ENCODE results near the gene GIPC1.
"Not testable (repeated sequence)": the region's sequence is repeated elsewhere in the genome, so short reads cannot be mapped to it uniquely, and the experiment has no call there.

The GIPC1 gene

DNA sequence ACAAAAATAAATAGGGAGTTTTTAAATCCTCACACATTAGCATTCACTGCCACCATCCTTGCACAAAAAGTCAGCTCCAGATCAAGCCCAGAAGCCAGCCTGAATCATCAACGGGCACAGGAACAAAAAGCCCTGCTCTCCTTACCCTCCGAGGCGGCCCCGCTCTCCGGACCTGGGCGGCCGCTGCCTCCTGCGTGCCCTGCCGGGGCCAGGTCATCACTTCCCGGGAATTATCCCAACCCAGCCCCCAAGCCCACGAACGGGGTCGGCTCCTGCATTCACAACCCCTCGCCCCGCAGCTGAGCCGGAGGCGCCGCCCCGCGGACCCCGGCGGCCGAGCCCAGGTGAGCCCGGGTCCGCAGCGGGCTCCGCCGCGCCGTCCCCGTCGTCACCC, 21.5 kb upstream of the GIPC1 start:
- DNase-seq, result no peak

DNA sequence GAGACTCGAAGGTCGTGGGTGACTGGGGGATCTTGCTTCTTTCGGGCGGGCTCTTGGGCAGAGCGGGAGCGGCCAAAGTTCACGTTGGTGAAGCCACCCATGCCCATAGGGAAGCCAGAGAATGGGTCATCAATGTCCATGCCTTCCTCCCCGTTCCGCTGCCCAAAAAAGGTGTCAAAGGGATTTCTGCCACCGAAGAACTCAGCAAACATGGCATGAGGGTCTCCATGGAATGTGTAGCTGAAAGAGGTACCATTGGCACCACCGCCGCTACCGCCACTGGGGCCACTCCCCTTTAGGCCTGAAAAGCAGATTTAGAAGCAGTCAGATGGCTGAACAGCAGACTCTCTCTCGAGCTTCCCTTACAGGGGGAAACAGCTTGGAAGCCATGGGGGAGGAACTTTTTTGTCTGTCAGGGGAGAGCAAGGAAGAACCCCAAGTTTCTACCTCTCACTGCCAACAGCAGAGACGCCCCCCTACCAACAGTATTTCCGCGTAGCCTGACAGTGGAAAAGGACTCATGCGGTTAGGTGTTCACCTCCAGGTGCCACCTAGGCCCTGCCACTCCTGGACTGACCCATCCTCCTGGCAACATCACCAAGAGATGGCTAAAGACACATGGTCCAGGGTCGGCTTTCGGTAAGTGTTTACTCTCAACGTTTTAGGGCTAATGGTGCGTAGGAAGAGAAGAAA, 21.0 kb upstream of the GIPC1 start:
- no peak for DNase-seq

DNA sequence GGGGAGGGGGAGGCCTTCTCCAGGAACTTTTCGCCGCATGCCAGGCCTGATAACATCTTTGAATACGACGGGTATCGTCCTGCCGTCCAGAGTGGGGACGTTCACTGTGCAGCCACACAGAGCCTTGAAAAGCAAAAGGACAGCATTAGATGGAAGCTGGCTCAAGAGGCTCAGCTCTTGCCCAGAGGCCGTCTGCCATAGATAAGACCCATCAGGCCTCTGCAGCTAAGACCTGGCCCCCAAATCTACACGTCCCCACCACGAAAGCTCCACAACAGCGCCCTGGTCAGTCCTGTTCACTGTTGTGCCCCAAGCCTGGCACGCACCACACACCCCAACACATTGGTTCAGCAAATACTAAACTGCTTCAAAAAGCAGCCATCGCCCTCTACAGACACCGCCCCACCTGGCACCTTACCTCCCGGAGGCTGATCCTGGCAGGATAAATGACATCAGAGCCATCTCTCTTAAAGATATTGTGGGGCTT, 20.2 kb upstream of the GIPC1 start:
- no peak for DNase-seq

DNA sequence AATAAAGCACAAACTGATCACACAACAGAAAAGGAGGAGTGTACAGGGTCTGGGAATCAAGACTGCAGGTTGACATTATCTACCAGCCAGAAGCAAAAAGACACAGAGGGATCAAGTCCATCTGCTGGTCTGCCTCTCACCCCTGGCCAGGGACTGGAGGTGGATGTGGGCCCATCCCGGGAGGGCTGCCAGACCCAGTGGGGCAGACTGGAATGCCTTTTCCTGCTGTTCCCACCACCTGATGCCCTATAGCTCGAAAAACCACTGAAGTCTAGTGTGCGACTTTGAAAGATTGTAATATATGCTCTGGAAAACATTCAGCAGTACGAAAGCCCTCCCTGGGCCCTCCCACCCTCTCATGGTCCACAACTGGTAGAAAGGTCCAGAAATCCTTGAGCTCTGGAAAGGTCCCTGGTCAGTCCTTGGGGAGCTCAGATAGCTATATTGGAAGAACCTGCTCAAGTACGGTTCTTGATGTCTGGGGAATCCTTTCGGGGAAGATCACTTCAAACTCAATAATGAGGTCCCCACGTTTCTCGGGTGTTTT, 19.6 kb upstream of the GIPC1 start:
- DNase-seq, result no peak

DNA sequence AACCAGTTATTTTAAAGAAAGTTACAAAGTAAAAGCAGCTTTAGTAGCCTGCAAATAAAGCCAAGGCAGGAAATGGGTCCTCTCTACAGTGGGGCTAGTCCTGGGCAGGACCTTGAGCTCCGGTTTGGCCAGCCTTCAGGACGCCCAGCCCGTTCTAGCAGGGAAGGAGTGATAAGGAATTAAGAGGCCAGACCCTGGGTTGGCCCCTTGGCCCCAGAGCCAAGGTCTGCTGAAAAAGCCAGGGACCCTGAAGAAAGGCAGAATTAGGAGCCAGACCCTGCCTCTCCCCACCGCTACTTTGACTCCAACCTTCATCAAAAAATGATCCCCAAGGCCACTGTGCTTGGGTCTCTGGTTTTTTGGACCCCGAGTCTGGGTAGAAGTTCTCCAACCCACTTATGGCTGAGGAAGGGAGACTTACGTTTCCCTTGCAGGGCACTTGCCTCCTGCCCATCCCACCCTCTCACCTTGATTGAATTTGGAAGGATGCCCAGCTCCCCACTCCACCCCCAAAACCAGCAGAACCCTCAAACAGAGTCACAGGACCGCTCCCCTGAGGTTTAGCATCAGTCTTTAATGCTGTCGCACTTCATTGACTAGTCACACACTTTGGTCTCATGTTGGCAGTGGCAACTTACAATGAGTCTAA, 18.4 kb upstream of the GIPC1 start:
- DNase-seq, result no peak

DNA sequence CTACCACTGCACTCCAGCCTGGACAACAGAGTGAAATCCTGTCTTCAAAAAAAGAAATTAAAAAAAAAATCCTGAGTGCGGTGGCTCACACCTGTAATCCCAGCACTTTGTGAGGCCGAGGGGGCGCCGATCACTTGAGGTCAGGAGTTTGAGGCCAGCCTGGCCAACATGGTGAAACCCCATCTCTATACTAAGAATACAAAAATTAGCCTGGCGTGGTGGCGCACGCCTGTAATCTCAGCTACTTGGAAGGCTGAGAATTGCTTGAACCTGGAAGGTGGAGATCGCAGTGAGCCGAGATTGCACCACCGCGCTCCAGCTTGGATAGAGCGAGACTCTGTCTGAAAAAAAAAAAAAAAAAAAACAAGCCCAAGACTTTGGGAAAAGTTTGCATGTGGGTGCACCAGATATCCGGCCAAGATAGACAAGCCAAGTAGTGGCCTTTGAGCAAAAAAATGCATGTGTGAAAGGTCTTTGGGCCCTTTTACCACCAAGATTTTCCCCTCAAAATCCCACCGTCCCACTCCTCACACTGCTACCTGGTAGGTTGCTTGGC, 16.6 kb upstream of the GIPC1 start:
- no peak for DNase-seq

DNA sequence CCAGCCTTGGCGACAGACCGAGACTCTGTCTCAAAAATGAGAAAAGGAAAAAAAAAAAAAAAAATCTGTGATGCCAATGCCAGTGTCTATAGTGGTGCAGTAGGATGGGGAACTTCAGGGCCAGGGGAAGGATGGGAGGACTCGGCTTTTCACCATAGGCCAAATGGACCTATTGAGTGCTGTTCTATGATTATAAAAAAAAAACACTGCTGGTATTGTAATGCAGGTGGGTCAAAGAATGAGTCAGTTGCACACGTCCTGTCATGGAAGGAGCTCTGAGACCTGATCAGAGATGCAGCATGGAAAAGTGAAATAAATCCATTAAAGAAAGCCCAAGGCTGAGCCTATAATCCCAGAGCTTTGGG, 15.3 kb upstream of the GIPC1 start:
- no peak for DNase-seq

DNA sequence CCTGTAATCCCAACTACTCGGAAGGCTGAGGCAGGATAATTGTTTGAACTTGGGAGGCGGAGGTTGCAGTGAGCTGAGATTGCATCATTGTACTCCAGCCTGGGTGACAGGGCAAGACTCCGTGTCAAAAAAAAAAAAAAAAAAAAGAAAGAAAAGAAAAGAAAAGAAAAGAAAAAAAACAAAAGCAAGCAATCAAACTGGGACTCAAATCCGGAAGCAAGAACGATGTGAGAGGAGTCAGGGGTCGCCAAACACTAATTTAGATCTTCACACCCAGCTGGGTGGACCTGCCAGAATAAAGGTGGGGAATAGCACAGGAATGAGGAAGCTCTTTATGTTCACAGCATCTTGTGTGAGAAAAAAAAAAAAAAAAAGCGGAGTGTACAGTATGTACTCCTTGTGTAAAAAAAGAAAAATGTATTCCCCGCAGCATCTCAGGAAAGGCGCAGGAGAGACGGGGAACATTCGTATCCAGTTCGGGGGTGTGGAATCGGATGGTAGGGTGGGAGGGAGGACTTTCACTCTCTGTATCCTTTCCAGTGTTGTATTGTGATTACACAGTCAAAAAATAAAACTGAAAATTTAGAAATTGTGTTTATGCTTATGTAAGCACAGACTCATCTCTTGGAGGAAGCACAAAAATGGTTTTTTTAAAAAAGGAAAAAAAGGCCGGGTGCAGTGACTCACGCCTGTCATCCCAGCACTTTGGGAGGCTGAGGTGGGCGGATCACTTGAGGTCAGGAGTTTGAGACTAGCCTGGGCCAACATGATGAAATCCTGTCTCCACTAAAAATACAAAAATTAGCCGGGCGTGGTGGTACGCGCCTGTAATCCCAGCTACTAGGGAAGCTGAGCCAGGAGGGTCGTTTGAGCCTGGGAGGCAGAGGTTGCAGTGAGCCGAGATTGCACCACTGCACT, 14.6 kb upstream of the GIPC1 start:
- no peak for DNase-seq

DNA sequence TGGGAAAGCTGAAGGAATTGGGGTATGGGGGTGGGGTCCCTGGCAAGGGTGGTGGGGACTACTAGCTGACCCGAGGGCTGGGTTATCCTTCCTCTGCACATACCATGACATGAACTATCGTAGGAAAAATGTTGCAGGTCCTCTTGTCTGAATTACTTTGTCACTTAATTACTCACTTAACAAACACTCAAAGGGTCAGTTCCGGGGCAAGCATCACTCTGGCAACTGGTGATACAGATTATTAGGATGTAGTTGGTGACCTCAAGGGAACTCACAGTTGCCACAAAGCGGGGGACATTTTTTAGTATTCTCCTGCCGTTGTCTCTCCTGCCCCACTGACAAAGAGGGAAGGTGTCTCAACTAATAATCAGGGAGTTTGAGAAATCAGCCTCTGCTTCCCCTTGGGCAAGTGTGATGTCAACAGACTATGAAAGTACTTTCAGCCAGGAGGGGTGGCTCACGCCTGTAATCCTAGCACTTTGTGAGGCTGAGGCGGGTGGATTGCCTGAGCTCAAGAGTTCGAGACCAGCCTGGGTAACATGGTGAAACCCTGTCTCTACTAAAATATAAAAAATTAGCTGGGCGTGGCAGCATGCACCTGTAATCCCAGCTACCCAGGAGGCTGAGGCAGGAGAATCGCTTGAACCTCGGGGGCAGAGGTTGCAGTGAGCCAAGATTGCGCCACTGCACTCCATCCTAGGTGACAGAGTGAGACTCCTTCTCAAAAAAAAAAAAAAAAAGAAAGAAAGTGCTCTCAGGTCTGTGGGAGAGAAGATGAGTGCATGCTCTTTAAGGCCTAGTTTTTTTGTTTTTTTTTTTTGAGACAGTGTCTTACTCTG, 12.0 kb upstream of the GIPC1 start:
- no peak for DNase-seq

DNA sequence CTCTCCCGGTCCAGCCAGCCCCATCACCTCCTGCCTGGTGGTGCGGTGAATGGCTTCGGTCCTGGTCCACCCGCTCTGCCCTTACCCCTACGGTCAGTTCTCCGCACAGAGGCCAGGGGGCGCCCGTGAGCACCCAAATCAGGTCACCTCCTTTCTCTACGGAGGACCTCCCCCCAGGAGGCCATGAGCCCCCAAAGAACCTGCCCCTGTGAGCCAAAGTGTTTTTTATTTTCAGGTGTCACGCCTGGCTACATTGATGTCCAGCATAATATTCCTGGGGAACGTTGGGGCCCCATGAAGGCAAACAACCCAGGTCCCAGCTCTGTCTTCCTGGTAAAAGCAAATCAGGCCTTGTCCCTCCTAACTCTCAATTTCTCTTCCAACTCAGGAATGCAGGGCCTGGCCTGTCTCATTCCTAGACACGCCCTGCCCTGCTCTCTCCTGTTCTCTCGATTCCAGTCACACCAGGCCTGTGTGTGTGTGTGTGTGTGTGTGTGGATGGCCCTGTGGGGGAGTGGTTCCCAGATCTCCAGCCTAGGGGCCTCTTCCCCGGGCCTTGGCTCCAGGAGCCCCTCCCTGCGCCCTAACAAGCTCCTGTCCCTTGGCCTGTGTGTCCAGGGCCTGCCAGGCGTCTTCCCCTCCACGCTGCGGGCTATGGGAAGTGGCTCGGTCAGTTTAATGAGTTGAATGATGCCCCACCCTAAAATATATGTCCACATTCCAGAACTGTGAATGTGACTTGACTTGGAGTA, 9.7 kb upstream of the GIPC1 start:
- no peak for DNase-seq

DNA sequence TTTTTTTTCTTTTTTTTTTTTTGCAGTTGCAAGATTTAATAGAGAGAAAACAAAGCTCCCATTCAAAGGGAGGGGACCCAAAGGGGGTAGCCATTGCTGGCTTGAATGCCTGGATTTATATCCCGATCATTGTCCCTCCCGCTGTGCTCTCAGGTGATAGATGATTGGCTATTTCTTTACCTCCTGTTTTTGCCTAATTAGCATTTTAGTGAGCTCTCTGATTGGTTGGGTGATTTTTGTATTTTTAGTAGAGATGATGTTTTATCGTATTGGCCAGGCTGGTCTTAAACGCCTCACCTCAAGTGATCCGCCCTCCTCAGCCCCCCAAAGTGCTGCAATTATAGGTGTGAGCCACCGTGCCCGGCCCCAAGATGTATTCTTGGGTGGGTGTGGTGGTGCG, 8.6 kb upstream of the GIPC1 start:
- DNase-seq, result not testable (repeated sequence)

DNA sequence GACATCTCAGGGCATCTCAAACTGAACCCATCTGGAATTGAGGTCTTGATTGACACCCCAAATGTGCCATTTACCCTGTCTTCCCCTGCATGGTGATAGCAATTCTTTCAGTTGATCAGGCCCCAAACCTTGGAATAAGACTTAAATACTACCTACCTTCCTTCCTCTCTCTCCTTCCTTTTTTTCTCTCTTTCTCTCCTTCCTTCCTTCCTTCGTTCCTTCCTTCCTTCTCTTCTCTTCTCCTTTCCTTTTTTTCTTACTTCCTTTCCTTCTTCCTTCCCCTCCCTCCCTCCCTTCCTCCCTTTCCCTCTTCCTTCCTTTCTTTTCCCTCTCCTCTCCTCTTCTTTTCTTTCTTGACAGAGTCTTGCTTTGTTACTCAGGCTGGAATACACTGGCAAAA, 7.4 kb upstream of the GIPC1 start:
- no peak for DNase-seq

DNA sequence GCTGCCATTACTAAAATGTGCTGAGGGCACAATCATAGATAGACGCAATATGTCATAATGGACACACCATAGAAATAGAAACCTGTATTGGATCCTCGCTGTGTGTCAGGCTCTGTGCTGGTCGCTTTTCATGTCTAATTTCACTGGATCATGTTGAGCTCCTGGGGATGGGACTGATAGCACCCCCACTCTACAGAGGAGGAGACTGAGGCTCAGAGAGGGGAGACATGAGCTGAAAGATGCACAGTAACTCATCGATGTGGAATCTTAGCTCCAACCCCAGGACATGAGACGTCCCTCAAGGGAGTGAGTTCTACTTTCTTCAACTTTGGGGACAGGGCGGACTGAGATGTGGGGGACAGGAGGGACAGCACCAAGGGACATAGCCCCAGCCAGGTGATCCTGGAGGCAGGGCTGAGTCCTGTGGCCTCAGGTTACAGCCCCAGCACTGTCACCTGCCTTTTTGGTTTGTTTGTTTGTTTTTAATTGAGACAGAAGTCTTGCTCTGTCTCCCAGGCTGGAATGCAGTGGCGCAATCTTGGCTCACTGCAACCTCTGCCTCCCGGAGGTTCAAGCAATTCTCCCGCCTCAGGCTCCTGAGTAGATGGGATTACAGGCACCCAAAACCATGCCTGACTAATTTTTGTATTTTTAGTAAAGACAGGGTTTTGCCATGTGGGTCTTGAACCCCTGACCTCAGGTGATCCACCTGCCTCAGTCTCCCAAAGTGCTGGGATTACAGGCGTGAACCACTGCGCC, 6.6 kb upstream of the GIPC1 start:
- DNase-seq, result no peak

DNA sequence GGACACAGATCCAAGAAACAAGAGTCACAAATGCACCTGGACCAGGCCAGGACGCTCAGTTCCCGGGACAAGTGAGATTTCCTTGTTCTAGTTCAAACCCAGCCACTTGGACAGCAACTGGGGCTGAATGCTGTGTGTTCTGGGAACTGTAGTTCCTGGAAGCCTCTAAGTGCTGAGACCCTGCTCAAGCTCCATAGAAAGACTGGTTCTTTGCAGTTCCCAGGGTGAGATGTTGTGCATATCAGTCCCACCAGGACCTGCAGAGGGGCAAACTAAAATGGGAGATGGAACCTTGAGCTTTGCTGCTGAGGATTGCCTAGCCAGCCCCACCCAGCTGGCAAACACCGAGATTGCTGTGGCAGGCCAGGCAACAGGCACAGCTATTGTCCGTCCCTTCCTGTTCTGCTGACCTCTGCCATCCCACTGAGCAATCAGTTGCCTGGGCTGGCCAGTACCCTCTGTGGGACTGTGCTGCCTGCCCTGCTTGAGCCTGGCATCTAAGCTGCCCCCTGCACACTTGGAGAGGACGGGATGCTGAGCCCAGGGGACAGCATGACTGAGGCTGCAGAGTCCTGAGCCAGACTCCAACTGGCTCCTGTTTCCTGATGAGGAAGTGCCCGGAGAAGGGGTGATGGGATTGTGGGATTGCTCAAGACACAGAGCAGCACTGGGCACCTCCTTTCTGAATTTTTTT, 1.4 kb upstream of the GIPC1 start:
- DNase-seq, result no peak

DNA sequence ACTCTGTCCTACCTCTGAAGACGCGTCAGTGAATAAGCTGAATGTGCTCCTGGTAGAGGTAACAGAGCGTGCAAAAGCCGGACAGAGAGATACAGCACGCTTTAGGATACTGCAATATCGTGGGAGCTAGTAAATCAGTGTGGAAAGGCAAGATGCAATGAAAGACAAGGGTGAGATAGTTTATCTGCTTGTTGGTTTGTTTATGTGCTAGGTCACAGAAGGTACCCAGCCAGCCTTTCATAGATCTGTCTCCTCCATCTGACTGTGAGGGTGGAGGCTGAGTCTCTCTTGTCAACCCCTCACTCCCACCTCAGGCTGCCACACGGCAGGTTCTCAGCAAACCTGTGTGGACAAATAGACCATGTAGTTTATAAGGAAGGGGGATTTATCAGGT, 904 bp upstream of the GIPC1 start:
- no peak for DNase-seq

DNA sequence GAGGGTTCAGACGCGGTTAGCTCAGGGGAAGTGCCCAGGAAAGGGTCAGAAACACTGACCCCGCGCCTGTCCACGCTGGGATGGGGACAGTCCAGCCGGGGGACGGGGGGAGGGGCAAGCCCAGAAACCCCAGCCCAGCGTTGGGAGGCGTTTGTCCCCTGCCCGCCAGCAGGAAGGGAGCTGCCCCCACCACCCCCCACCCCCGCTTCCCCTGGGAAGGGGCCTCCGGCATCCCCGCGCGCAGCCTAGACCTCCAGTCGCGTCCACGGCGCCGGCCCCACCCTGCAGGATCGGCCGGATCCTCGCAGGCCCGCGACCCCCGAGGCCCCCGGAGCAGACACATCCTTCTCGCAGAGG, 277 bp downstream of the GIPC1 start:
- no peak for DNase-seq

DNA sequence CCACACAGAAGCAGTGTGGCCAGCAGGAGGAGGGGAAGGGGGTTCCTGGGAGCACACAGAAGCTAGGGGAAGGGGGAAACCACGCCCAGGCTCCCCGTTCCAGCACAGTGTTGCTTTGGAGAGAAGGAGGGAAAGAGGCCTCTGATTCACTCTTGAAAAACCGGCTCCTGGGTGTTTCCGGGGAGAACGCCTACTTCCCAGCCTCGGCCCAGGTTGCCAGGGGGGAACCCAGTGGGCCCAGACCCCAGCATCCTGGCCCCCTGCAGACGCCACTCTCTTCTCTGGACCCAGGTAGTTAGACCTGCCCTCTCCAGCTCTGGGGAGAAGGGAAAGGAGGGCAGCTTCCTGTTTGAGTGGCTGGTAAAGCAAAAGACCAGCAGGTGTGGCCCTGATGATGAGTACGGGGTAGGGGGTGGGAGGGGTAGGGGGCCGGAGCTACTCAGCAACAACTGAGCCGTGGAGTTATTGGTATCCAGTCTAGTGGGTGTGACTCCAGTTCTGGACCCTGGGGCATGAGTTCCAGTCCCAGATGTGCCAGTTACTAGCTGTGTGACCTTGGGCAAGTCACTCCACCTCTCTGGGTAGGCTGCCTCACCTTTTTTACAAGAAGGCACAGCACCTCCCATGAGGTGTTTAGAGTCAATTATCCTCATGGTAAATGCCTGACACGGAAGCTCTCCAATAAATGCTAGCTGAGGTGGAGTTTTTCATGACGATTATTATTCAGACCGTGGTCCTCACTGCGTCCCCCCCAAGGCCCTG, 836 bp downstream of the GIPC1 start:
- DNase-seq, result no peak

DNA sequence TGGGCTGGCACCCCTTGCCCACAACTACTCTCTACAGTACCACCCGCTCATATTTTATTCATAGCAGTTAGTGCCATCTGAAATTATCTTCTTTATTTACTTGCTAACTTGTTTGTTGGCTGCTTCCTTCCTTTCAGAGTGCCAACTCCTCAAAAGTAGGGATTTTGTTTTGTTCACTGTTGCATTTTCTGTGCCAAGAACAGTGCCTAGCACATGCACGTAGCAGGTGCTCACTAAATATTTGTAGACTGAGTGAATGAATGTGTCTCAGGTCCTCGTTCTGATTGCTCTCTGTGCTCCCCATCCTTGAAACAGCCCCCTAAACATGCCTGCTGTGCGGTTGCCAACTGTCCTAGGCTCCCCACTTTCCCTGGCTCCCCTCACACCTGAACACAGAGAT, 1.5 kb downstream of the GIPC1 start:
- DNase-seq, result no peak

DNA sequence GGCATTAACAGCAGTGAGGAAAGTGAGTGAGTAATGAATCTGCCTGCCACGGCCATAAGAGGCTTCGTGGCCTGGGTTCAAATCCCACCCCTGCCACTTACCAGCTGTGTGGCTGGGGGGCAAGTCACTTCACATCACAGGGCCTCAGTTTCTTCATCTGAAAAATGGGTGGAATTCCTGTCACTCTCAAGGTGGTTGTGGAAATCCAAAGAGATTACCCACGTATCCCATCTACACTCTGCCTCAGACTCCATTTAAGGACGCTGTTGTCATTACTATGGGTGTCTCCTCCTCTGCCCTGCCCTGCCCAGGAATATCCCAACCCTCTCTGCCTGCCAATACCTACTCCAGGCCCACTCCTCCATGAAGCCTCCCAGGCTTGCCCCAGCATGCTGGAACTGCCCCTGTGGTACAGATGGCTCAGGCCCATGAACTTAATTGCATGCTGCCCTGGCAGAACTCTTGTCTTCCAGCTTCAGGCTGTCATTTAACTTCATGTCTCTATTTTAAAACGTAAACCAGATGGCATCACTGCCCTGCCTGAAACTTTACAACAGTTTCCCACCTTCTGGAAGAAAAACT, 3.1 kb downstream of the GIPC1 start:
- DNase-seq, result no peak

Data from NCI-H510A (cell line).